Activated T-cell treated with anti-CD3 and anti-CD28 coated beads for 4 hours (primary cell): ENCODE measurements around the gene SPSB1.
"Not testable (repeated sequence)": the region's sequence is repeated elsewhere in the genome, so short reads cannot be mapped to it uniquely, and the experiment has no call there.

Experiments
- DNase-seq: peaks from one replicate; pipeline ENCODE4 v3.0.0-alpha.2; 2020

Gene SPSB1

GRCh38 chr1:9369964-9370788 is 77.5 kb downstream of the SPSB1 start:
- DNase-seq, result no peak

GRCh38 chr1:9371391-9371935 is 78.8 kb downstream of the SPSB1 start:
- no peak for DNase-seq

GRCh38 chr1:9371951-9372350 is 79.3 kb downstream of the SPSB1 start:
- DNase-seq, result no peak

- no peak for DNase-seq
Observed at GRCh38 chr1:9373619-9374018, 80.9 kb downstream of the SPSB1 start.

GRCh38 chr1:9374748-9375341 is 82.2 kb downstream of the SPSB1 start:
- DNase-seq, result no peak

- no peak for DNase-seq
Observed at GRCh38 chr1:9375912-9376311, 83.2 kb downstream of the SPSB1 start.

- DNase-seq, result no peak
Observed at GRCh38 chr1:9376430-9376829, 83.7 kb downstream of the SPSB1 start.

- no peak for DNase-seq
Observed at GRCh38 chr1:9376886-9377333, 84.2 kb downstream of the SPSB1 start.

GRCh38 chr1:9378801-9379200 is 86.1 kb downstream of the SPSB1 start:
- DNase-seq, result no peak

- DNase-seq, result no peak
Observed at GRCh38 chr1:9380711-9381110, 88.0 kb downstream of the SPSB1 start.

GRCh38 chr1:9382643-9383491 is 90.2 kb downstream of the SPSB1 start:
- no peak for DNase-seq

GRCh38 chr1:9384128-9384527 is 91.4 kb downstream of the SPSB1 start:
- no peak for DNase-seq

- no peak for DNase-seq
Observed at GRCh38 chr1:9384751-9385245, 92.1 kb downstream of the SPSB1 start.

- DNase-seq, result not testable (repeated sequence)
Observed at GRCh38 chr1:9385392-9385791, 92.7 kb downstream of the SPSB1 start.

GRCh38 chr1:9385801-9386573 is 93.3 kb downstream of the SPSB1 start:
- no peak for DNase-seq

GRCh38 chr1:9388335-9389180 is 95.9 kb downstream of the SPSB1 start:
- no peak for DNase-seq

- DNase-seq, result no peak
Observed at GRCh38 chr1:9389968-9390367, 97.3 kb downstream of the SPSB1 start.

GRCh38 chr1:9391620-9392019 is 98.9 kb downstream of the SPSB1 start:
- no peak for DNase-seq

- DNase-seq, result no peak
Observed at GRCh38 chr1:9394010-9394409, 101.3 kb downstream of the SPSB1 start.

- no peak for DNase-seq
Observed at GRCh38 chr1:9395018-9395417, 102.3 kb downstream of the SPSB1 start.

- DNase-seq, result no peak
Observed at GRCh38 chr1:9397047-9397446, 104.4 kb downstream of the SPSB1 start.
